MM.1S (cell line): ENCODE results near the gene KCNMA1.

ENCODE experiments used
- EZH2 ChIP-seq: fragments of 300-600 bp; sonication (generic); optimal IDR thresholded peaks from 2 replicates; pipeline ENCODE3; 2017; ENCODE audit warnings: low read depth, mild to moderate bottlenecking, antibody characterized with exemption, low read length, mixed read lengths
- EZH2phosphoT487 ChIP-seq: fragments of 300-600 bp; sonication (generic); IDR thresholded peaks from 2 replicates; pipeline ENCODE4 v1.6.1; 2018; ENCODE audit warnings: antibody characterized with exemption, low read length
- TF ChIP-seq, protein P1 (sequence below): fragments of 300-600 bp; sonication (generic); IDR thresholded peaks from 2 replicates; pipeline ENCODE4 v1.5.1; 2016; ENCODE audit warnings: antibody characterized with exemption, low read length, mixed read lengths

DNA sequence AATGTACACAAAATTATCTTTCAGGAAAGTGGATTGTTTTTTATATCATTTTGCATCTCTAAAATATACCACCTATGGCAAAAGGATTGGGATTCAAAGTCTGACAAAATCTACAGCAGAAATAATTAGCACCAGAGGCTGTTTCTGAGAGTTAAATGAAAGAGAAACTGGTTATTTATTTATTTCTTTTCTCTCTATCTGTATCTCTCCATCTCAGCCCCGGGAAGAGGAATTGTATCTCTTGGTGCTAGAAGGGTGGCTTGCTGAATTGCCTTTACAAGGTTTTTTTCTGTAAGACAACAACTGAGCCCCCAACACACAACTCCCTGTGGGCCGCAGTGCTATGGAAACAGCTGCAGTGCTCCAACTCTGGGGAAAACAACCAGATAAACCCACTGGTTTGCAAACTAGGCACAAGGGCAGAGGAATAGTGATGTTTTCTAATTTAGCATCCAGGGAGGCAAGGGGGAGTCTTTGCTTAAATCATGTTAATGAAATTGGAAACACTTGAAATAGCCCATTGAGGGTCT is 249.0 kb downstream of the KCNMA1 start:
- TF ChIP-seq, protein P1, sequence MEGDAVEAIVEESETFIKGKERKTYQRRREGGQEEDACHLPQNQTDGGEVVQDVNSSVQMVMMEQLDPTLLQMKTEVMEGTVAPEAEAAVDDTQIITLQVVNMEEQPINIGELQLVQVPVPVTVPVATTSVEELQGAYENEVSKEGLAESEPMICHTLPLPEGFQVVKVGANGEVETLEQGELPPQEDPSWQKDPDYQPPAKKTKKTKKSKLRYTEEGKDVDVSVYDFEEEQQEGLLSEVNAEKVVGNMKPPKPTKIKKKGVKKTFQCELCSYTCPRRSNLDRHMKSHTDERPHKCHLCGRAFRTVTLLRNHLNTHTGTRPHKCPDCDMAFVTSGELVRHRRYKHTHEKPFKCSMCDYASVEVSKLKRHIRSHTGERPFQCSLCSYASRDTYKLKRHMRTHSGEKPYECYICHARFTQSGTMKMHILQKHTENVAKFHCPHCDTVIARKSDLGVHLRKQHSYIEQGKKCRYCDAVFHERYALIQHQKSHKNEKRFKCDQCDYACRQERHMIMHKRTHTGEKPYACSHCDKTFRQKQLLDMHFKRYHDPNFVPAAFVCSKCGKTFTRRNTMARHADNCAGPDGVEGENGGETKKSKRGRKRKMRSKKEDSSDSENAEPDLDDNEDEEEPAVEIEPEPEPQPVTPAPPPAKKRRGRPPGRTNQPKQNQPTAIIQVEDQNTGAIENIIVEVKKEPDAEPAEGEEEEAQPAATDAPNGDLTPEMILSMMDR = no peak
- TF ChIP-seq EZH2 (no peak), EZH2phosphoT487 (no peak)
